Type B pancreatic cell (in vitro differentiated cells): ENCODE measurements around the gene ZBTB11. TPM values are rescaled to one million over a fixed set of nuclear protein-coding genes. Genes with fewer than 3 reads are reported as not detected.

Experiments
- DNase-seq: peaks from one replicate; pipeline ENCODE4 v3.0.0; 2021; ENCODE audit warnings: mixed read lengths; ENCODE audit not compliant: unreplicated experiment; ENCODE audit errors: extremely low spot score
- H3K27ac Mint-ChIP-seq: 2 replicates; pipeline ENCODE4 v1.8.0; 2021; ENCODE audit warnings: mild to moderate bottlenecking, mixed read lengths
- H3K27me3 Mint-ChIP-seq: 2 replicates; pipeline ENCODE4 v1.8.0; 2021; ENCODE audit warnings: mixed read lengths
- H3K36me3 Mint-ChIP-seq: 2 replicates; pipeline ENCODE4 v1.8.0; 2021; ENCODE audit warnings: mixed read lengths
- H3K4me1 Mint-ChIP-seq: one replicate; pipeline ENCODE4 v1.8.0; 2021; ENCODE audit warnings: mixed read lengths; ENCODE audit not compliant: unreplicated experiment
- H3K4me3 Mint-ChIP-seq: 2 replicates; pipeline ENCODE4 v1.8.0; 2021; ENCODE audit warnings: mild to moderate bottlenecking, mixed read lengths
- H3K9me3 Mint-ChIP-seq: 2 replicates; pipeline ENCODE4 v1.8.0; 2021; ENCODE audit warnings: mixed read lengths
- CTCF ChIP-seq: fragments of 200-600 bp; sonication (generic); conservative IDR thresholded peaks from 2 replicates; pipeline ENCODE4 v1.5.0; 2021; ENCODE audit warnings: antibody characterized with exemption, mild to moderate bottlenecking
- long read RNA-seq: library from polyadenylated mRNA; unstranded; transcript quantifications from one replicate; pipeline ENCODE4 v2.0.0, GENCODE V29; 2020
- total RNA-seq: library from RNA; stranded (reverse); gene quantifications from 2 replicates; pipeline ENCODE4 v1.2.1, GENCODE V29; 2021; ENCODE audit warnings: low replicate concordance

ZBTB11 gene
- total RNA-seq, result 15.4 and 18.4 TPM in 2 replicates
- long read RNA-seq, full-length matches to known transcripts, result 2 of 16 reads
- long read RNA-seq, partial matches to known transcripts, result 13 of 16 reads
- long read RNA-seq, other reads (novel, unspliced or antisense), result 1 of 16 reads

- Mint-ChIP-seq H3K4me1 (peaks cover 28% of the 10 kb centered on the region), H3K27me3 (peaks cover 3% of the 10 kb centered on the region), H3K4me3 (peak within 1 kb of the TSS; percentile 95), H3K27ac (peak within 1 kb of the TSS; percentile 98), H3K36me3 (peaks cover 20% of the 10 kb centered on the region), H3K9me3 (no peaks in the 10 kb centered on the region)
- peak; percentile 69 for TF ChIP-seq CTCF
- peak; percentile 99 for DNase-seq
These were observed at the start of gene ZBTB11 for GRCh38 chr3:101676765-101677435. TSS of gene ZBTB11 (minus strand) at chr3:101677132. CDS start at chr3:101676914, 218 bp downstream.

GRCh38 chr3:101725890-101726275, 49.0 kb upstream of the ZBTB11 start:
- Mint-ChIP-seq H3K9me3 (no peaks in the 10 kb centered on the region), H3K27ac (peak overlapping the region; percentile 88), H3K36me3 (peaks cover 13% of the 10 kb centered on the region), H3K27me3 (no peaks in the 10 kb centered on the region), H3K4me3 (peak overlapping the region; percentile 99), H3K4me1 (peaks cover 6% of the 10 kb centered on the region)
- DNase-seq, result no peak
- TF ChIP-seq CTCF, result no peak

- Mint-ChIP-seq H3K4me3 (peak overlapping the region; percentile 99), H3K36me3 (peaks cover 8% of the 10 kb centered on the region), H3K27ac (peak overlapping the region; percentile 88), H3K27me3 (no peaks in the 10 kb centered on the region), H3K4me1 (peaks cover 6% of the 10 kb centered on the region), H3K9me3 (no peaks in the 10 kb centered on the region)
- DNase-seq, result no peak
- no peak for TF ChIP-seq CTCF
These were observed 48.4 kb upstream of the ZBTB11 start for GRCh38 chr3:101725194-101725889.

- peak within 1 kb of the TSS; percentile 99 for H3K4me3 Mint-ChIP-seq
- H3K36me3 Mint-ChIP-seq, result peaks cover 7% of the 10 kb centered on the region
- H3K27ac Mint-ChIP-seq, result peak within 1 kb of the TSS; percentile 88
- peak; percentile 89 for DNase-seq
- H3K4me1 Mint-ChIP-seq, result peaks cover 6% of the 10 kb centered on the region
- no peak for TF ChIP-seq CTCF
- no peaks in the 10 kb centered on the region for H3K27me3 Mint-ChIP-seq
- no peaks in the 10 kb centered on the region for H3K9me3 Mint-ChIP-seq
These were observed 47.6 kb upstream of the ZBTB11 start, which contains the start of gene CEP97 for GRCh38 chr3:101724329-101725193. TSS of gene CEP97 (plus strand) at chr3:101724614. CDS start at chr3:101724677, 63 bp downstream.
